Activated CD4-positive, alpha-beta T cell treated with anti-CD3 and anti-CD28 coated beads, Interleukin-2, amount 50 U/mL, for 48 hours (primary cell): ENCODE measurements around the gene LTBP1.
"Not testable (repeated sequence)": the region's sequence is repeated elsewhere in the genome, so short reads cannot be mapped to it uniquely, and the experiment has no call there.

Source experiments
- DNase-seq, 2 experiments: peaks; one replicate each; pipeline ENCODE4 v3.0.0-alpha.2; 2020

Gene LTBP1

DNA sequence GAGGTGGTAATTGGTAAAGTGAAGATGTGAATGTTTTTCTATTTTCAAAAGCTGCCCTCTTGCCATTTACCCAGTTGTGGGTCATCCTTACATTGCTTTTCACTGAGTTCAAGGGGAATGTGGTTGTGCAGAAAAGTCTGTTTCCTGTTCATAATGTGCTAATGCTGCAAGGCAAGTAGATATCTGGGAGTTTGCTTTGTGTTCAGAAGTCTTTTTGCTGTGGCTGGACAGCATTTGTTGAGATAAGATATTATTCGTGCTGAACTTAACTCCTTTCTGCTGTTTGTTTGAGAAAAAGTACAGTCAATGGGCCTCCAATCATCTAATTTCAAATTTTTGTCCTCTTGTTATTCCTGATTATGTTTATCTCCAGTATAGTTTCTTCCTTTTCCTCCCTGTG is 263.2 kb downstream of the LTBP1 start:
- DNase-seq = no peak

DNA sequence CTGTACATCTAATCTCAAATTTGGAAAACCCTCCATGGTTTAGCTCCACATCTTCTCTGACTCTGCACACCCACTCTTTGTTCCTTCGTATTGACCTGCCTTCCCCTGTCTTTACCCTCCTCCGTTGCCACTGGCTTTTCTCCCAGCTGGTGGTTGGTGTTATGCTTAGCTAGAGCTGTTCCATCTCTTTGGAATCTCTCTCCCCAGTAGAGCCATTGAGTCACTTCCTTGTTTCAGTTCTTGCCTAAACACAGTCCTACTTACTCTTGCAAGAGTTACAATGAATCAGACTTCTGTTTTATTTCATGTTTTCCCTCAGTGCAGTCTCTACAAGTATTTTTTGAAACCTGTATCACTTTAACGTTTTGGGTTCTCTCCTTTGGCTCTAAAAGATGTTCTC is 263.9 kb downstream of the LTBP1 start:
- no peak for DNase-seq

DNA sequence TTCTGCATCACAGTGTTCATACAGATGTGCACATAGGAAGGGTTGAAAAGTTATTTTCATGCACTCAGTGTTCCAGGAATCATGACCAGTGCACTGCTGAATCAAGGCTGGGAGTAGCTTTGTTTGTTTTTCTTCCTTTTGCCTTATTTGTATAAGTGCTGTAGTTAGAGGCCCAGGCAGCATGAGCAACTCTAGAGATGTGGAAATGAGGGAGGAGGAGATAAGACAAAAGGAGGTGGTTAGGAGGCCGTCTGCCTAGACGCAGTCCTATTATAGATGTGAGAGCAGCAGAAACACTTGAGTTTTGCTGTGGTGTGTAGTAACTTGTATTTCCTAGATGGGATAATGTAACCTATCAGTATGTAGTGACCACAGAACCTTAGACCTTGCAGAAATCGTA is 265.4 kb downstream of the LTBP1 start:
- no peak for DNase-seq

DNA sequence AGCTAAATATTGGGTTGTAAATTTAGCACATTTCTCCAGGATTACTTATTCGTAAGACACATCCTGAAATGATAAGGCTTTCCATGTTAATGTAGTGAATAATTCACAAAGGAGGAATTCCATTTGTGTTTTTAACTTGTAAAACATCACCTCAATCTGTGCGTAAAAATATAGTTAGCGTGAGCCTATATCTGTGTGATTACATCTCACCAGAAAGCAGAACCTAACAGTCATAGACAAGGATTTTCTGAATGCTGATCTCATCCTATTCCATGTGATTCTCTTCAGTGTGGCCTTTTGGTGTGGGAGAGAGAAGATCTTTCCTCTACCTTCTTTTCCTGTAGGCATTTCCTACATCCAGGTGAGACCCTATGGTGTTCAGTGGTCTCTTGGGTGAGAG is 266.5 kb downstream of the LTBP1 start:
- no peak for DNase-seq

DNA sequence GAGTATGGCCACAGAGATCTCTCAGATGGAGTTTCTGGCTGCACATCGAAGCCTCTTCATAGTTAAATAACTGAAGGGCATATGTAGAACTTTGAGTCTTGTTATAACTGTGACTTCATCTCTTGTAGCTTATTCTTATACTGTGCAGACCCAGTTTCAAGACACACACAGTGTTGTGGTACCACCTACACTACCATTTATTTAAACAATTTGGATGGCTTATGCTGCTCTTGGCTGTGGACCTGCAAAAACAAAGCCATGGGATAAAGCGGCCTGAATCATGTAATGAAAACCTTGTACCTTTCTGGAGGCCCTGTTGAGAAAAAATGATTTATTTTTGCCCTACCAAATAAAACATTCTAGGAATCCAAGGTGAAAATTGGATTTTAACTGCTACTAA is 266.9 kb downstream of the LTBP1 start:
- no peak for DNase-seq

DNA sequence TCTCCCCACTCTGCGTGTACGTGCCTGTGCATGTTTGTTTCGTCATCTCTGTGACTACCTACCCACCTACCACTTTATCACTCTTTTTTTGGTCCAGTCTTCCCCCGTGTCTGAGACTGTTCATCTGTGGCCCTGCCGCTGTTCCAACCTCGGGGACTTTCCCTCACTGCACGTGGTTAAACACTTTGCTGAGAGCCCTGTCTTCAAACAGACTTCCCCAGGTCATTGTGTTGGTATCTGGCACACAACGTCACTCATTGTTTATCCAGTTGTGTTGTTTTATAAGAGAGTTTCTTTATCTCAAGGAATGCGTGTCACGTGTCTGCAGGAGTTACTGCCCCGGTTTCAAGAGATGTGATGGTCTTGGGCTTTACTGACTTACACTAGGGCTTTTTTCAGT is 267.7 kb downstream of the LTBP1 start:
- DNase-seq = no peak

DNA sequence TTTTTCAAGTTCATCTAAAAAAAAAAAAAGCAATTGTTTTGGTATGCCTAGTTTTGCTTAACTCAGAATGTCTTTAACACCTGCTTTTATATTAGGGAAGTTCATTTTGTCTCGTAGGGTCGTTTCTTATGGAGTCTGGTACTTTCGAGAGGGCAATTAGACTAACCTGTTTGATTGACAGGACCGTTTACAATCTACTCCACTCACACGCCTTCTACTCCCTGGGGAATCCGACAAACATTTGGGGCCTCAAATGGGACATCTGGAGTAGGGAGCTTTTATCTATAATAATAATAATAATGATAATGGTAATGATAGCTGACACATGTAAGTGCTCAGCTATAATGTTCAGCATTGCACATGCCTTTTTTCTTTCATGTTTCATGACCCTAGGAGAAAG is 268.1 kb downstream of the LTBP1 start:
- no peak for DNase-seq

DNA sequence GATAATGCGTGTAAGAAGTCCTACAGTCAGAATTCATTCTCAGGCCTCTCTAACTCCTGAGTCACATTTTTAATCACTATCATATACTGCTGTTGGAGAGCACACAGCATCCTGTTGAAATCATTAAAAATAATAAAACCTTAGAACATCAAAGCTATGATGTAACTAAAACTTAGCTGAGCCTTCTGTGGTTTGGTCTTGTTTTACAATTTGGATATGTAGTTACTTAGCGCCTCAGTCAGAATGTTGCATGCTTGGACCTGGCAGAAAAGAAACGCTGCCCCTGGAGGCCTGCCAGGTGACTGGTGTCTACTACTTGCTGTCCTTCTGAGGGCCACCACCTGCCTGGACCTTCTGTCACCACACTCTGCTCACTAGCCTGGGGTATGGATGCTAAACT is 268.5 kb downstream of the LTBP1 start:
- no peak for DNase-seq

DNA sequence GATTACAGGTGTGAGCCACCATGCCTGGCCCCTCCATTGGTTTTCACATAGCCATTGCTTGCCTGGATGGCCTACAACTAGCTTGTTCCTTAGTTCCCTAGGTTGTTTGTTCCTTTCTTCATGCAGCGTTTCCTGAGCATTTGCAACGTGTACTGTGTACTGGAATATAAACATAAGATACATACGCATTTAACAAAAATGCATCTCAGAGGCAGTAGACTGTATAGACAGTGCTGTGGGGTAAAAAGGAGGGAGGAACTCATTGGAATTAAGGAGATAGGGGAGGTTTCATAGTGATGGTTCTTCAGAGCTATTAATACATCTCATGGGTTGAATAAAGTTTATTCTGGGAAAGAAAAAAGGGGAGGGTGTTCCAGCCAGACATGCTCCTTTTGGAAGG is 269.2 kb downstream of the LTBP1 start:
- DNase-seq = no peak

DNA sequence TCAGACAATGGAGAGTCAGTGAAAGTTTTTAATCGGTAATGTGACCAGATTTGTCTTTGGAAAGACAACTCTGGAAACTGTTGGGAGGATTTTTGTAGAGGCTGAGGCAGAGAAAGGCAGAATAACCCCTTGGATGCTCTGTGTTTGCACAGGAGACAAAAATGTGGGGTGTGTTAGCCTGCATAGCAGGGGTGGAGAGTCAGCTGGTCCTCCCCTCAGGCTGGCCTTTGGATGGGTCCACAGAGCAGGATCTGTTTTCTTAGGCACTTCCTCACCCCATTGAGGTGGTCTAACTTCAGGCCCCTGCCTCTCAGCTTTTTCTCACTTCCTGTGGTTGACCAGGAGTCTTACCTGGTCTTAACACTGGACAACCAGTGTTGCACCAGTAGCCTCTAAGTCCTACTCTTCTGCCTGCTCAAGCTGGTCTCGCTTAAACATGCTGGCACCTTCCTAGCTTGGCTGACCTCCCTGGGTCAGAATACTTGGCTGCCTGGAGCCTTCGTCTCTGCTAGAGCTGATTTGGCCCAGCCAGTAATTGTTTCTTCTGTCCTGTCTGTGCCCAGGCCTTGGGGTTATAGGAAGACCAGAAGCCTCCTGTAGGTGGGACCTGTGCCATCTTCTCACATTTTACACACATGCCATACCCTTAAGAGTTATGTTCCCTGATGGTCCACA is 269.9 kb downstream of the LTBP1 start:
- DNase-seq = no peak

DNA sequence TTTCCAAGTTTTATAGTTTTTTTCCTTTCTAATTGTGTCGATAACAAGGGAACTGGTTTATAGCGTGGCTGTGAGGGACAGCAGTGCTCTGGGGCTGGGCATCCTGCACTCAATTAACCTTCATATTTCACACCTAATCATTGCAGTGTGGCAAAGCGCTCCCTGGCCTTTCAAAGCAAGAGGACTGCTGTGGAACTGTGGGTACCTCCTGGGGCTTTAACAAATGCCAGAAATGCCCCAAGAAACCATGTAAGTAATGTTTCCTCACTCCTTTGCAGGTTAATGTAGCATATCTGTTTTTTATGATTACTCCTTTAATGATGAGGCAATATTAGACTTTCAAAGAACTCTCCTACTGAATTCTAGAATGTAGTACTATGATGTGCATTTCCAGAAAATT is 270.7 kb downstream of the LTBP1 start:
- no peak for DNase-seq

DNA sequence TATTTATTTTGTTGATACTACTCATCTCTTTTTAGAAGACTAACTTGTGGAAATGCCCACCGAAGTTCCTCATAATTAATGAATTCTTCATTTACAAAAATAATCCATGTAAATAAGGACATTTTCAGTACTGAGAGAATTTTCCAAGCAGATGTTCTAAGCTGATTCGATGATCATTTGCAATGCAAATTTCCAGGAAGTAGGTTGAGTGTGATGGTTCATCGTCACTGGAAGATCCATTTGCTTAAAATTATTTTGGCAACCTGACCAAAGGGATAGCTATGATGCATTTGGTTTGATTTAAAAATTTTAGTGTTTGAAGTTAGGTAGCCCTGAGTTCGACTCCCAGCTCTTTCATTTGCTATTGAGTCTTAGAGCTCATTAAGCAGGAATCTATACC is 272.4 kb downstream of the LTBP1 start:
- no peak for DNase-seq

DNA sequence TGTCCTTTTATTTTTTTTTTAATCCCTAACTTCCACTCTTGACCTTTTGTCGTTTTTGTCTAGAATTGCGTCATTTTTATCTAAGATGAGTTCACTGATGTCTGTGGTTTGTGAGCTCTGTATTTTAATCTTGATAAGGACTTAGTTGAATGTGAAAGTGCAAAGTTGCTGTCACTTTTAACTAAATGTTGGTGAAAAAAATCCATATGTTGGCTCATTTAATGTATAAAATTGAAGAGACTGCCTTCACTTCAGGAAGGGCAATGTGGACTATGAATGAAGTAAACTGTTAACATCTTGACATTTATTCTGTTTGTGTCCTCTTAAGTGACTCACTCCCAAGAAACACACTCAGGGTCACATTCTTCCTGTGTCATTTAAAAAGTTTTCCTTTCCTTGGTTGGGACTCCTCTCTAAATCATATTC is 273.1 kb downstream of the LTBP1 start:
- no peak for DNase-seq

DNA sequence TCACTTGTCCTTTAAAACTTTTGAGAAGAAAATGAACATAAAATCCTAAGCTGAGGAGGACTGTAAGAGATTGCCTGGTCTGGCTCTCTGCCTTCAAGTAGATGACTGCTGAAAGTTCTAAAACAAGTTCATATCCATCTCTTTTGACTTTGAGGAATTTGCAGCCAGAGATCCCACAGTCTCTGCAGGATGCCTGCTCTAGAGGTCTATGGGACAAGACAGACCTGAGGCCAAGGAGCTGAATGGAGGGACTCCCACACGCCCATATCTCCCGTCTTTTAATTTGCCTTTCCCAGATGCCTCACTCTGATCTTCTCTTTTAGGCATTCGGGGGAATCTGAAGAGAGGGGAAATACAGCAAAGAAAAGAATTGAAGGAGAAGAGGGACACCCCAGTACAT is 273.8 kb downstream of the LTBP1 start:
- DNase-seq = no peak

DNA sequence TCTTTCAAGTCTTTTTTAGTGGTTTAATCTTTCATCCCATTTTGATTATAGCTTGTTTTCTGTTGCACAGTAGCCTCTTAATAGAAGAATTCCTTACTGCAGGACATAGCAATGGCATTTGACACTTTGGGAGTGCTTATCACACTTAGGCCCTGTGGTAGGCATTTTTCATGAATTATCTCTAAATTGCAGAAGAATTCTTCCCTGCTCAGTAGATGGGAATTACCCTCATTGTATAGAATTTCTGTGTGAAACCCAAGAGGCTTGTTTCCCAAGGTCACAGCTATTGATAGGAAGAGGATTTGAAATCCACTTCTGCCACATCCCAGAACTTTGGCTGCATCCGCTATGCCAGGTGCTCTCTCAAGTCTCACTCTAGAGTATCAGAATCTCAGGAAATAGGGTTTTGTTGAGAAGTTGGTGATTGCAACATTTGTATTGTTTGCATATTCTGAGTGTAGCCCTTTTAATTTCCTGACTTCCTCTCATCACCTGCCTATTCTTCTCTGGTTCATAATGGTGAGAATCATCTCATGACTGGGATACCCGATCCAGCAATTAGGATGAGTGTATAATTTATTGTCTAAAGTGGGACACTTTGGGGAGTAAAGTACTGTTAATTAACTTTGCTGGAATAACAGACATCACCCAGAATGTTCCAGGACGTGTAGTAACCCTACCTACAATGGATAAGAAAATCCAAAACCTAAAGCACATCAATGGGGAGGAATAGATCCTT is 274.5 kb downstream of the LTBP1 start:
- DNase-seq = no peak

DNA sequence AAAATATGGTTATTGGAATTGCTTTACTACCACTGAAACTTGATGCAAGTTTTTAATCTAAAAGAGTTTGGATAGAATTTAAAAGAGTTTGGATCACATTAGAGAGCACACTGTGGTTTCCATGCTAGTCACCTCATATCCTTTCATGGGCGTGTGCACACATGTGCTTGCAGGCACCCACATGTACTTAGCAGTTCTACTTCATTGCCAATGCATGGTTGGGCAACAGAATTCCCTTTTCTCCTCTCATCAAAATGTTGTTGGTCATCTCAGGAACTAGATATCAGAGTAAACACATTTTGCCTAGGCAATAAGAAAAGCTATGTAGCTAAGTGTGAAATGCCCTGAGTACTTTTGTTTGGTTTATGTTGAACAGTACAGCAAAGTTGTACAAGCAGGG is 275.6 kb downstream of the LTBP1 start:
- DNase-seq = no peak

DNA sequence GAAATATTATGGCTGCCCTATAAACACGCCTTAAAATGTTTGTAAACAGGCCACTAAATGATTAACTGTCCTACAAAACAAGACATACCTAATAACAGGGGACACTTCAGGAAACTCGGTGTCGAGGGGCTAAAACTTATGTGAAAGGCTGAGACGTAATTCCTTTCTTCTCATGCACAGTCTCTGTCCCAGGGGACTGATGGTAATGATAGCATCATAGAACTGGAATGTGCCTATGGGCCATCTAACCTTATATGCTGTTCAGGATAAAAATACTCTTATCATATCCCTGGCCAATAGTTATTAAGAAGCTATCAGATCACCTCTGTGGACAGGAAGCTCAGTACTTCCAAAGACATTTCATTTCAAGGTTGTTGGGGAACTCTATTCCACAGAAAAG is 277.1 kb downstream of the LTBP1 start:
- no peak for DNase-seq

DNA sequence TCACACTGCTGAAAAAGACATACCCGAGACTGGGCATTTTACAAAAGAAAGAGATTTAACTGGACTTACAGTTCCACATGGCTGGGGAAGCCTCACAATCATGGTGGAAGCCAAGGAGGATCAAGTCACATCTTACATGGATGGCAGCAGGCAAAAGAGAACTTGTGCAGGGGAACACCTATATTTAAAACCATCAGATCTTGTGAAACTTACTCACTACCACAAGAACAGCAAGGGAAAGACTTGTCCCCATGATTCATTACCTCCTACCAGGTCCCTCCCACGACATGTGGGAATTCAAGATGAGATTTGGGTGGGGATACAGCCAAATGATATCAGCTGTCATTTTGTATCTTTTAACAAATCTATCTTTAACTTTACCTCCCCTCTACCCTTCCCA is 278.6 kb downstream of the LTBP1 start:
- no peak for DNase-seq

DNA sequence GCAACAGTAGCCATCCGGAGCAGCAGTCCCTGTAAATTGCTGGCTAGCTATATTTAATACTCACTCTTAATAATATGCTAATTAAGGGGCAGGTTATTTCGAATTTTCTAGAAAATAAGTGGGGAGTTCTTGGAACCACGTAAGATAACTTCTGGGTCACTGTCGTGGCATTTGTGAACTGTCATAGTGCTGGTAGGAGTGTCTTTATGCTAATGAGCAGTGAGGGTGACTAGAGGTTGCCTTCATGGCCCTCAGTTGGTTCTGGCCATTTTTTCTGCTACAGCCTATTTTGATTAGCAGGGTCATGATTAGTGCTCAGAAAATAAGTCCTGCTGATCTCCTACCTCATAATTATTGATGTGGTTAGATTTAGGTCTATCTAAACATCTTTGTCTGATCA is 279.8 kb downstream of the LTBP1 start:
- no peak for DNase-seq

DNA sequence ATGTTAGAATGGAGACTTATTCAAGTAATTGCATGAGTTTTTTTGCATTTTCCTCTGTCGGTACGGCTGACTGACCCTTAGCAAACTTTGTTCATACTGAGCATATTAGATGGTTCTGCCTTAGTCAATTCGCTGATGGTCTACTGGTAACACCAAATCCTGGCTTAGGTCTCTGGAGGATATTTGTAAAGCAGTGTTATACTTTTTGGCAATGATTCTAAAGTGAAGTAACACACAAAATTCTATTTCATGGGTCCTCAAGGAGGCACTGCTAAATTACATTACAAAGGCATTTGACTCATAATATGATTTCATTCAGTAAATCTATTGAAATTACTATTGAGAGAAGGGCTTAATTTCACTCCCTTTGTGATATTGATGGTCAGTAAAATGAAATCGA is 282.9 kb downstream of the LTBP1 start:
- DNase-seq = no peak

DNA sequence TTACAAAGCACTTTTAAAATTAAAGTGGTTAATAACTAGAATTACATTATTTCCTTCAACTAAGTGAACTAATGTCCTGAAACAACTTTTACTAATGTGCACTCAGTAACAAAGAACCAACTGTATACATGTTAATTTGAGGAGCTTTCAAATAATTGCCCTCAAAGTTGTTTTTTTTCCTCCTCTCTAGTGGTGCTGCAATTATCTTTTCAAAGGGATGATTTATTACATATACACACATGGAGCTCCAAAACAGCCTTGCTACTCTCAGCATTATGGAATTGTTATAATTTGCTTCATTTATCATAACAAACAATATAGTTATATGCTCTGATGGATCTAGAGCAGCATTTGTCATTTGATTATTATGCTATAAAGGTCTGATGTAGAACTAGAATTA is 283.4 kb downstream of the LTBP1 start:
- no peak for DNase-seq

DNA sequence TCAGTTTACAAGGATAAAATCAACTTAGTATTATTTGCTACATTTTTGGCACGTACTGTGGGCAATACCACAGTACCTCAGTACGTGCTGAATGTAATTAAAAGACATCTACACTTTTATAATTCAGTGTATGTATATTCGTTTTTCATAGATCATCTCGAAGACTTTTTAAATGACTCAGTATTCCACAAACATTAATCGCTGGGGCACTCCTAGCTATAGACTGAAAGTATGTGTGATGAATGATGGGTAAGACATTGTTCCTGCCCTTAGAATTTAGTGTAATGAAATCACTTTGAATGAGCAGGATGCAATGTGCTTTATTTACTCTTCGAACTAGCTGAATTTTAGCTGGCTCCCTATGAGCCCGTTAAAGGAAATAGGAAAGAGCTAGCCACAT is 284.1 kb downstream of the LTBP1 start:
- DNase-seq = no peak

DNA sequence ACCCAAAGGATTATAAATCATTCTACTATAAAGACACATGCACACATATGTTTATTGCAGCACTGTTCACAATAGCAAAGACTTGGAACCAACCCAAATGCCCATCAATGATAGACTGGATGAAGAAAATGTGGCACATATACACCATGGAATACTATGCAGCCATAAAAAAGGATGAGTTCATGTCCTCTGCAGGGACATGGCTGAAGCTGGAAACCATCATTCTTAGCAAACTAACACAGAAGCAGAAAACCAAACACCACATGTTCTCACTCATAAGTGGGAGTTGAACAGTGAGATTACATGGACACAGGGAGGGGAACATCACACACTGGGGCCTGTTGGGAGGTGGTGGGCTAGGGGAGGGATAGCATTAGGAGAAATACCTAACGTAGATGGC is 288.8 kb downstream of the LTBP1 start:
- DNase-seq = not testable (repeated sequence)

DNA sequence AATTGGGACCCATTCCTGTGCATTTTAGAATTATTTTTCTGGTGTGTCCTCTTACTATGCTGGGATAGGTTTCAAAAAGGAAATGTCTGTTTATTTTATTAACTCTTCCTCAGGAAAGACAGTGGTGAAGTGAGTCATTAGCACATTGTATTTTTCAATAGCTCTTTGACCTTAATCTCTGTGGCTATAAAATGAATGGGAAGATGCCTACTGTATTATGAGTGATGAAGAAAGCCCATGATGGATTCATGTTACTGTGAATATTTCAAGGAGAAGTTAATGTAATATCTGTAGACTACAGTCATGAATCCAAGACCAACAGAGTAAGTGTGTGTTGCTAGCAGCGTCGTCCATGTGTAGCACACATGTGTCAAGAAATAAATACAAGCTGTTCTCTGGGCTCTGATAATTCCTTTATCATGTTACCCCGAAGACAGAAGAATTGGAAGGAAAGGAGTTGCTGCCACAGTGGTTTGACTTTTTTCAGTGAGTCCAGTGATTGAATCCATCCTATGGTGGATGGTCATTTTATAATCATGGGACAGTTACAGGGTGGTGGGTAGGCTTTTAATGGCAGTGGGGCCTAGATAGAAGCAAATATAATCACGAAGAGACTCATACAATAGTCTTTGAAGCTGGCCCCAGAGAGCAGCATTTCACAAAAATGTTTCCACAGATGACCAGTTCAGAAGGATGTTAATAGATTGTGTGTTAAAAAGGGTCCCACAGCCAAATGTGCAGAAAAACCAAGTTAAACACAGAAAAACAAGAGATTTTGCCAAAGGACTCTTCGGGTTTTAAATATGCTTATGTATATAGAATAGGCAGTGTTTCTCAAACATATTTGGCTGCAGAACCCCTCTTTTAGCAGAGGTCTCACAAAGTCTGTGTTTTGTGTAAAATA is 290.0 kb downstream of the LTBP1 start:
- no peak for DNase-seq
